ENCODE measurements around the gene PLEKHA7.

The PLEKHA7 gene

DNA sequence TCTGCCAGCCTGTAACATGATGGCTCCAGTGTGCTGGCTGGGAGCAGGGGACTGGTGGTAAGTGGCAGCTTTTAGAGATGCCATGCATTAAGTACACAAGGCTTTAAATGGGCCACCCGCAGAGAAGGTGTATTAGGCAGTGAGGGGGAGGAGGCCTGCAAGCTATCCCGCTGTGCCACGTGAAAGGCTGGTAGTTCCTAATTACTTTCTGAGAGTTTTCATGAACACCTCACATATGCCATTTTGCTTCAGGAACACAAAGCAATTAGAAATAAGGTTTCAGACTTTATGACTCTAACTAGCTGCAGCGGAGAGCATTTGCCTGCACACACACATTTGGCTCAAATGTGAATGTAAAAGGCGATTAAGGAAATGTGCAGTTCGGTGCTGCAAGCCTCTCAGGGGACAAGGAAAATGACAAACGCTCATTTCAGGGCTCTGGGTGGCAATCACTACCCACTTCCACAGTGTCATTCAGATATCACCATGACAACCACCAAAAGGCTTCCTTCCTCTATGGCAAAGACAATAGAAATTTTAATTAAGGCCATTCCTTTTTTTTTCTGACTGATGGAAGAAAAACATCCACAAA lies 116.6 kb downstream of the PLEKHA7 start:
- ATAC-seq, result no peak
- TF ChIP-seq ZFP3 (CRISPR knock-in tag; IDR thresholded peaks at IDR 0.05) (no peak), CSDC2 (CRISPR knock-in tag; IDR thresholded peaks at IDR 0.05) (no peak), GLIS3 (CRISPR knock-in tag; IDR thresholded peaks at IDR 0.05) (no peak), TCF4 (CRISPR knock-in tag; IDR thresholded peaks at IDR 0.05; ENCODE audit: borderline replicate concordance) (no peak), BACH2 (CRISPR knock-in tag; IDR thresholded peaks at IDR 0.05; ENCODE audit: borderline replicate concordance) (no peak), ZFP30 (CRISPR knock-in tag; IDR thresholded peaks at IDR 0.05) (no peak)

DNA sequence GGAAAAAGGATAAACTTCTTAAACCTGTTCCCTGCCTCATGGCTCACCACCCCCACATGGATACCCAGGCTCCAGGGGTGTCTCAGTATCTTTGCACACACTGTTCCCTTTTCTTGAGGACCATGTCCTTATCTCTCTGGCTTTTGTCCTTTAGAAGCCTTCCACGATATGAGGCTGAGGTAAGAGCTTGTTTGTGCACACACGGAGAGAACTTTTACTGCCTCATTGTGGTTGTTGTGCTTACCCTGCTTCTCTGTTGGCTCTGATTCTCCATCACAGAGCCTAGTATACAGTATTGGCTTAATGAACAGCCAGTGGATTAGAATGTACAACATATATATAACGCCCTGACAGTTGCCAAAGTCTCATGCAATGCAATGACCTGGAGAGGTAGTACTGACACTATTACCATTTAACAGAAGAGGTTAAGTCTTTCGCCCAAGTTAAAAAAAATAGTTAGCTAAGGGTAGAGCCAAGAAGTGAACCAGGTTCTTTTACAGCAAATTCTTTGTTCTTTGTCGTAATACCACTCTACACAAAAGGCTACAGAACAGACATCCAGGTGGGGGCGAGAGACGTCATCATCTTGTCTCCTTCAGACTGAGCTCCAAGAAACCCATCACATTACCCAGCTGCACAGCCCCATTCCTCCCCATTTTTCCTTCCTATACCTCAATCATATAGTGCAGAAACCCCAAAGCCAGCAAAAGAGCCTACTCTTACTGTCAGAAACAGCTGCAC lies 117.3 kb downstream of the PLEKHA7 start:
- TF ChIP-seq SNAI2 (CRISPR knock-in tag; IDR thresholded peaks at IDR 0.05), result no peak
- TF ChIP-seq OSR1 (CRISPR knock-in tag; IDR thresholded peaks at IDR 0.05), result no peak
- TF ChIP-seq CSDC2 (CRISPR knock-in tag; IDR thresholded peaks at IDR 0.05), result no peak
- TF ChIP-seq, protein P1, sequence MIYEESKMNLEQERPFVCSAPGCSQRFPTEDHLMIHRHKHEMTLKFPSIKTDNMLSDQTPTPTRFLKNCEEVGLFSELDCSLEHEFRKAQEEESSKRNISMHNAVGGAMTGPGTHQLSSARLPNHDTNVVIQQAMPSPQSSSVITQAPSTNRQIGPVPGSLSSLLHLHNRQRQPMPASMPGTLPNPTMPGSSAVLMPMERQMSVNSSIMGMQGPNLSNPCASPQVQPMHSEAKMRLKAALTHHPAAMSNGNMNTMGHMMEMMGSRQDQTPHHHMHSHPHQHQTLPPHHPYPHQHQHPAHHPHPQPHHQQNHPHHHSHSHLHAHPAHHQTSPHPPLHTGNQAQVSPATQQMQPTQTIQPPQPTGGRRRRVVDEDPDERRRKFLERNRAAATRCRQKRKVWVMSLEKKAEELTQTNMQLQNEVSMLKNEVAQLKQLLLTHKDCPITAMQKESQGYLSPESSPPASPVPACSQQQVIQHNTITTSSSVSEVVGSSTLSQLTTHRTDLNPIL (CRISPR knock-in tag; IDR thresholded peaks at IDR 0.05; ENCODE audit: low read depth), result no peak
- TF ChIP-seq, protein P2, sequence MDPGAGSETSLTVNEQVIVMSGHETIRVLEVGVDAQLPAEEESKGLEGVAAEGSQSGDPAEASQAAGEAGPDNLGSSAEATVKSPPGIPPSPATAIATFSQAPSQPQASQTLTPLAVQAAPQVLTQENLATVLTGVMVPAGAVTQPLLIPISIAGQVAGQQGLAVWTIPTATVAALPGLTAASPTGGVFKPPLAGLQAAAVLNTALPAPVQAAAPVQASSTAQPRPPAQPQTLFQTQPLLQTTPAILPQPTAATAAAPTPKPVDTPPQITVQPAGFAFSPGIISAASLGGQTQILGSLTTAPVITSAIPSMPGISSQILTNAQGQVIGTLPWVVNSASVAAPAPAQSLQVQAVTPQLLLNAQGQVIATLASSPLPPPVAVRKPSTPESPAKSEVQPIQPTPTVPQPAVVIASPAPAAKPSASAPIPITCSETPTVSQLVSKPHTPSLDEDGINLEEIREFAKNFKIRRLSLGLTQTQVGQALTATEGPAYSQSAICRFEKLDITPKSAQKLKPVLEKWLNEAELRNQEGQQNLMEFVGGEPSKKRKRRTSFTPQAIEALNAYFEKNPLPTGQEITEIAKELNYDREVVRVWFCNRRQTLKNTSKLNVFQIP (CRISPR knock-in tag; IDR thresholded peaks at IDR 0.05; ENCODE audit: borderline replicate concordance, low read depth), result no peak
- TF ChIP-seq BACH2 (CRISPR knock-in tag; IDR thresholded peaks at IDR 0.05; ENCODE audit: borderline replicate concordance), result no peak
- no peak for TF ChIP-seq ARNTL (CRISPR knock-in tag; IDR thresholded peaks at IDR 0.05; ENCODE audit: borderline replicate concordance, low read depth)
- no peak for TF ChIP-seq ESRRG (CRISPR knock-in tag; IDR thresholded peaks at IDR 0.05)
- TF ChIP-seq TOX (CRISPR knock-in tag; IDR thresholded peaks at IDR 0.05; ENCODE audit: borderline replicate concordance), result no peak
- no peak for TF ChIP-seq ZC3H10 (CRISPR knock-in tag; IDR thresholded peaks at IDR 0.05)
- no peak for TF ChIP-seq ZFP30 (CRISPR knock-in tag; IDR thresholded peaks at IDR 0.05)
- TF ChIP-seq, protein P3, sequence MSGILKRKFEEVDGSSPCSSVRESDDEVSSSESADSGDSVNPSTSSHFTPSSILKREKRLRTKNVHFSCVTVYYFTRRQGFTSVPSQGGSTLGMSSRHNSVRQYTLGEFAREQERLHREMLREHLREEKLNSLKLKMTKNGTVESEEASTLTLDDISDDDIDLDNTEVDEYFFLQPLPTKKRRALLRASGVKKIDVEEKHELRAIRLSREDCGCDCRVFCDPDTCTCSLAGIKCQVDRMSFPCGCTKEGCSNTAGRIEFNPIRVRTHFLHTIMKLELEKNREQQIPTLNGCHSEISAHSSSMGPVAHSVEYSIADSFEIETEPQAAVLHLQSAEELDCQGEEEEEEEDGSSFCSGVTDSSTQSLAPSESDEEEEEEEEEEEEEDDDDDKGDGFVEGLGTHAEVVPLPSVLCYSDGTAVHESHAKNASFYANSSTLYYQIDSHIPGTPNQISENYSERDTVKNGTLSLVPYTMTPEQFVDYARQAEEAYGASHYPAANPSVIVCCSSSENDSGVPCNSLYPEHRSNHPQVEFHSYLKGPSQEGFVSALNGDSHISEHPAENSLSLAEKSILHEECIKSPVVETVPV (CRISPR knock-in tag; IDR thresholded peaks at IDR 0.05), result no peak
- TF ChIP-seq ZNF565 (CRISPR knock-in tag; conservative IDR thresholded peaks at IDR 0.05; ENCODE audit: low read depth), result no peak
- no peak for TF ChIP-seq ZNF8 (CRISPR knock-in tag; IDR thresholded peaks at IDR 0.05)
- TF ChIP-seq, protein P4, sequence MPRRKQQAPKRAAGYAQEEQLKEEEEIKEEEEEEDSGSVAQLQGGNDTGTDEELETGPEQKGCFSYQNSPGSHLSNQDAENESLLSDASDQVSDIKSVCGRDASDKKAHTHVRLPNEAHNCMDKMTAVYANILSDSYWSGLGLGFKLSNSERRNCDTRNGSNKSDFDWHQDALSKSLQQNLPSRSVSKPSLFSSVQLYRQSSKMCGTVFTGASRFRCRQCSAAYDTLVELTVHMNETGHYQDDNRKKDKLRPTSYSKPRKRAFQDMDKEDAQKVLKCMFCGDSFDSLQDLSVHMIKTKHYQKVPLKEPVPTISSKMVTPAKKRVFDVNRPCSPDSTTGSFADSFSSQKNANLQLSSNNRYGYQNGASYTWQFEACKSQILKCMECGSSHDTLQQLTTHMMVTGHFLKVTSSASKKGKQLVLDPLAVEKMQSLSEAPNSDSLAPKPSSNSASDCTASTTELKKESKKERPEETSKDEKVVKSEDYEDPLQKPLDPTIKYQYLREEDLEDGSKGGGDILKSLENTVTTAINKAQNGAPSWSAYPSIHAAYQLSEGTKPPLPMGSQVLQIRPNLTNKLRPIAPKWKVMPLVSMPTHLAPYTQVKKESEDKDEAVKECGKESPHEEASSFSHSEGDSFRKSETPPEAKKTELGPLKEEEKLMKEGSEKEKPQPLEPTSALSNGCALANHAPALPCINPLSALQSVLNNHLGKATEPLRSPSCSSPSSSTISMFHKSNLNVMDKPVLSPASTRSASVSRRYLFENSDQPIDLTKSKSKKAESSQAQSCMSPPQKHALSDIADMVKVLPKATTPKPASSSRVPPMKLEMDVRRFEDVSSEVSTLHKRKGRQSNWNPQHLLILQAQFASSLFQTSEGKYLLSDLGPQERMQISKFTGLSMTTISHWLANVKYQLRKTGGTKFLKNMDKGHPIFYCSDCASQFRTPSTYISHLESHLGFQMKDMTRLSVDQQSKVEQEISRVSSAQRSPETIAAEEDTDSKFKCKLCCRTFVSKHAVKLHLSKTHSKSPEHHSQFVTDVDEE (CRISPR knock-in tag; IDR thresholded peaks at IDR 0.05), result no peak
- TF ChIP-seq RARB (CRISPR knock-in tag; IDR thresholded peaks at IDR 0.05), result no peak
- no peak for TF ChIP-seq GLIS3 (CRISPR knock-in tag; IDR thresholded peaks at IDR 0.05)
- TF ChIP-seq ZNF70 (CRISPR knock-in tag; IDR thresholded peaks at IDR 0.05), result no peak
- no peak for TF ChIP-seq TCF4 (CRISPR knock-in tag; IDR thresholded peaks at IDR 0.05; ENCODE audit: borderline replicate concordance)
- ATAC-seq, result no peak

DNA sequence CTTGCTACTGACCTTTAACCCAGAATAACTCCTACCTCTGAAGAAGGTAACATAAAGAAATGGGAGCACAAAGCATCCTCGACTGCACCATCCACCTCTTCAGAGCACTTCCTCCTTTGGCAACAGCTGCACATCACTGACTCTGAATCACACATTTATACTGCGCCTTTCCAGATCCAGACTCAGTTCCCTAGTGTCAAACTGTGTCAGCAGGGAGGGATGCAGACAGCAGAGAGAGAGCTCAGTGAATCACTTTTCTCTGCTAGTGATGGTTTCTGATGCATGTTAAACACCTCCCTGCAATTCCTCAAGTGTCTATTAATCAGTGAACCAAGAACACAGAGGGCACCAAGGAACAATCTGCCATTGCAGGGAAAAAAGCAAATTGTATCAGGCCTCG lies 118.9 kb downstream of the PLEKHA7 start:
- ATAC-seq, result no peak
- TF ChIP-seq GLIS3 (CRISPR knock-in tag; IDR thresholded peaks at IDR 0.05), result no peak
- TF ChIP-seq, protein P4 (CRISPR knock-in tag; IDR thresholded peaks at IDR 0.05), result no peak
- no peak for TF ChIP-seq SNAI2 (CRISPR knock-in tag; IDR thresholded peaks at IDR 0.05)
- no peak for TF ChIP-seq ARNTL (CRISPR knock-in tag; IDR thresholded peaks at IDR 0.05; ENCODE audit: borderline replicate concordance, low read depth)
- no peak for TF ChIP-seq ESRRG (CRISPR knock-in tag; IDR thresholded peaks at IDR 0.05)
- TF ChIP-seq PPARA (CRISPR knock-in tag; IDR thresholded peaks at IDR 0.05; ENCODE audit: borderline replicate concordance), result no peak
- TF ChIP-seq, protein P5, sequence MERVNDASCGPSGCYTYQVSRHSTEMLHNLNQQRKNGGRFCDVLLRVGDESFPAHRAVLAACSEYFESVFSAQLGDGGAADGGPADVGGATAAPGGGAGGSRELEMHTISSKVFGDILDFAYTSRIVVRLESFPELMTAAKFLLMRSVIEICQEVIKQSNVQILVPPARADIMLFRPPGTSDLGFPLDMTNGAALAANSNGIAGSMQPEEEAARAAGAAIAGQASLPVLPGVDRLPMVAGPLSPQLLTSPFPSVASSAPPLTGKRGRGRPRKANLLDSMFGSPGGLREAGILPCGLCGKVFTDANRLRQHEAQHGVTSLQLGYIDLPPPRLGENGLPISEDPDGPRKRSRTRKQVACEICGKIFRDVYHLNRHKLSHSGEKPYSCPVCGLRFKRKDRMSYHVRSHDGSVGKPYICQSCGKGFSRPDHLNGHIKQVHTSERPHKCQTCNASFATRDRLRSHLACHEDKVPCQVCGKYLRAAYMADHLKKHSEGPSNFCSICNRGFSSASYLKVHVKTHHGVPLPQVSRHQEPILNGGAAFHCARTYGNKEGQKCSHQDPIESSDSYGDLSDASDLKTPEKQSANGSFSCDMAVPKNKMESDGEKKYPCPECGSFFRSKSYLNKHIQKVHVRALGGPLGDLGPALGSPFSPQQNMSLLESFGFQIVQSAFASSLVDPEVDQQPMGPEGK (CRISPR knock-in tag; IDR thresholded peaks at IDR 0.05; ENCODE audit: borderline replicate concordance), result no peak
- TF ChIP-seq CSDC2 (CRISPR knock-in tag; IDR thresholded peaks at IDR 0.05), result no peak

Data from SK-N-SH treated with all-trans-retinoic acid at 6 μM for 48 hours (cell line).